Keratinocyte (primary cell): Measurements from ENCODE around the gene IFIT3.

Experiments used
- CTCF ChIP-seq, 3 experiments: IDR thresholded peaks in 1 of 3; conservative IDR thresholded peaks in 1 of 3; optimal IDR thresholded peaks in 1 of 3; 2 replicates in 2 of 3; 3 replicates in 1 of 3; pipeline versions ENCODE3 to v1.5.1; 2011; ENCODE audit warnings: low read length in 3 of 3, mild to moderate bottlenecking in 3 of 3, moderate library complexity in 2 of 3, control low read depth in 1 of 3, inconsistent platforms in 1 of 3; ENCODE audit not compliant: insufficient read depth in 2 of 3; ENCODE audit errors: extremely low read depth in 1 of 3
- EZH2 ChIP-seq: IDR thresholded peaks from one replicate; pipeline ENCODE4 v1.6.1; 2012; ENCODE audit warnings: inconsistent platforms, mild to moderate bottlenecking, low read length, moderate library complexity

- TF ChIP-seq CTCF (optimal IDR thresholded peaks at IDR 0.05 in 1 of 3, IDR thresholded peaks at IDR 0.05 in 1 of 3, conservative IDR thresholded peaks at IDR 0.05 in 1 of 3; ENCODE audit: extremely low read depth in 1 of 3, insufficient read depth in 2 of 3, low read length in 3 of 3) = no peak
- TF ChIP-seq EZH2 = no peak
These were observed 16.4 kb downstream of the IFIT3 start for GRCh38 chr10:89344156-89344555.
